Calu3 (cell line): ENCODE data around the gene CAPN11. TPM values are rescaled to one million over a fixed set of nuclear protein-coding genes. Genes with fewer than 3 reads are reported as not detected.

Experiments used
- BruUV-seq: library from RNA; stranded (reverse); fragments of 400-500 nt; replicated peaks from 2 replicates; lab custom pipeline; 2021; lab: Mats Ljungman, UMichigan
- CTCF ChIA-PET: fragments of 300-600 bp; sonication (Branson Sonifier 250); formaldehyde crosslinking; loops from one replicate; lab custom pipeline; 2022; ENCODE audit warnings: antibody characterized with exemption; lab: Charles Lee
- DNase-seq: peaks from one replicate; pipeline ENCODE4 v3.0.0; 2022
- H3K27ac Mint-ChIP-seq: one replicate; pipeline ENCODE4 v1.8.0; 2022; ENCODE audit warnings: mixed read lengths; ENCODE audit not compliant: unreplicated experiment
- H3K27me3 Mint-ChIP-seq: one replicate; pipeline ENCODE4 v1.8.0; 2022; ENCODE audit warnings: mixed read lengths; ENCODE audit not compliant: unreplicated experiment
- H3K36me3 Mint-ChIP-seq: one replicate; pipeline ENCODE4 v1.8.0; 2022; ENCODE audit warnings: mild to moderate bottlenecking, moderate library complexity, mixed read lengths; ENCODE audit not compliant: insufficient read depth, unreplicated experiment
- H3K4me1 Mint-ChIP-seq: one replicate; pipeline ENCODE4 v1.8.0; 2022; ENCODE audit warnings: mild to moderate bottlenecking, low read depth, mixed read lengths; ENCODE audit not compliant: unreplicated experiment
- H3K4me3 Mint-ChIP-seq: one replicate; pipeline ENCODE4 v1.8.0; 2022; ENCODE audit warnings: mild to moderate bottlenecking, low read depth, moderate library complexity, mixed read lengths; ENCODE audit not compliant: unreplicated experiment
- H3K9me3 Mint-ChIP-seq: one replicate; pipeline ENCODE4 v1.8.0; 2022; ENCODE audit warnings: low read depth, mixed read lengths; ENCODE audit not compliant: unreplicated experiment
- CTCF ChIP-seq: fragments of 200-600 bp; IDR thresholded peaks from one replicate; pipeline ENCODE4 v1.8.0; 2022; ENCODE audit warnings: antibody characterized with exemption; ENCODE audit not compliant: unreplicated experiment
- intact Hi-C: fragments of 100-400 bp; cut with micrococcal nuclease; formaldehyde crosslinking; loops from one replicate; pipeline ENCODE4 v1.10.0; 2022; ENCODE audit not compliant: unreplicated experiment
- total RNA-seq: library from RNA; stranded (reverse); gene quantifications from 2 replicates; pipeline ENCODE4 v1.2.3, GENCODE V29; 2022

Gene CAPN11
- total RNA-seq, 1 experiment from 2014 or later: not detected

GRCh38 chr6:44233567-44234100 is 75.0 kb downstream of the CAPN11 start:
- TF ChIP-seq CTCF: no peak
- no peaks in the 10 kb centered on the region for H3K9me3 Mint-ChIP-seq
- no TSS peak for BruUV-seq
- no peak overlapping the region for H3K27ac Mint-ChIP-seq
- no peak overlapping the region for H3K4me3 Mint-ChIP-seq
- CTCF ChIA-PET: interaction anchor here (1.1 to 2.0 kb wide), 3 partner anchors 9 to 137 kb away, joined by 7 to 12 read pairs (median 10); no protein-coding TSS in a partner anchor
- intact Hi-C loops: no loop called here
- no peaks in the 10 kb centered on the region for H3K27me3 Mint-ChIP-seq
- peaks cover 30% of the 10 kb centered on the region for H3K4me1 Mint-ChIP-seq
- DNase-seq: no peak
- H3K36me3 Mint-ChIP-seq: peaks cover 60% of the 10 kb centered on the region

Other genes with a start within 250 kb of the CAPN11 start
- gene MRPL14, start 31.4 kb upstream of the CAPN11 start, total RNA-seq: 98.9 and 103 TPM in 2 replicates
- 84.2 and 86.8 TPM in 2 replicates for gene TMEM63B, start 31.3 kb upstream of the CAPN11 start, total RNA-seq
- not detected in 2 replicates for gene MYMX, start 58.1 kb downstream of the CAPN11 start, total RNA-seq
- 90.1 and 92.8 TPM in 2 replicates for gene SLC29A1, start 64.8 kb downstream of the CAPN11 start, total RNA-seq
- gene HSP90AB1, start 88.3 kb downstream of the CAPN11 start, total RNA-seq: 2,072 and 2,073 TPM in 2 replicates
- gene SLC35B2, start 98.7 kb downstream of the CAPN11 start, total RNA-seq: 129 and 143 TPM in 2 replicates
- gene NFKBIE, start 106.7 kb downstream of the CAPN11 start, total RNA-seq: 32.7 and 37.8 TPM in 2 replicates
- gene TMEM151B, start 111.6 kb downstream of the CAPN11 start, total RNA-seq: 0.12 TPM in 1 of 2 replicates, not detected in the other
- gene AARS2, start 154.5 kb downstream of the CAPN11 start, total RNA-seq: 37.5 and 41.8 TPM in 2 replicates
- gene SPATS1, start 183.8 kb downstream of the CAPN11 start, total RNA-seq: not detected in 2 replicates
- gene CDC5L, start 228.9 kb downstream of the CAPN11 start, total RNA-seq: 39.2 and 43.4 TPM in 2 replicates